GM04503 (cell line): ENCODE measurements around the gene GRID1.

Experiments
- DNase-seq: peaks from one replicate; pipeline ENCODE4 v3.0.0-alpha.2; 2012; ENCODE audit warnings: low read depth

GRID1 gene

DNA sequence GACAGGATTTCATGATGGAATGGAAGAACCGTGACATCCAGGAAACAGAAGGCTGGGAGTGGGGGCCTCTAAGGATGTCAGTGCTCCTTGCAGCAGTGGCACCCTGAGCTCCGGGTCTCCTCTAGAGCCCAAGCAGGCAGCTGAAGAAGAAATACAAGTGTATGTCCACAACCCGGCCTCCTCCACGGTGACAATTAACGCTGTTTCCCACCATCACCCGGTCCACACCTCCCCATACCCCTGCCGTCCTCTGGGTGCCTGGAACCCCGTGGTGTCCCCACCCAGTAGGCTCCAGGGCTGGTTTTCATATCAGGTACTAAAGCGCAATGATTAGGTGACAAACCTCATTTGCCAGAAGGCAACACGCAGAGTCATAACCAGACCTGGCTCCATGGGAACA, 30.3 kb downstream of the GRID1 start:
- DNase-seq = no peak

DNA sequence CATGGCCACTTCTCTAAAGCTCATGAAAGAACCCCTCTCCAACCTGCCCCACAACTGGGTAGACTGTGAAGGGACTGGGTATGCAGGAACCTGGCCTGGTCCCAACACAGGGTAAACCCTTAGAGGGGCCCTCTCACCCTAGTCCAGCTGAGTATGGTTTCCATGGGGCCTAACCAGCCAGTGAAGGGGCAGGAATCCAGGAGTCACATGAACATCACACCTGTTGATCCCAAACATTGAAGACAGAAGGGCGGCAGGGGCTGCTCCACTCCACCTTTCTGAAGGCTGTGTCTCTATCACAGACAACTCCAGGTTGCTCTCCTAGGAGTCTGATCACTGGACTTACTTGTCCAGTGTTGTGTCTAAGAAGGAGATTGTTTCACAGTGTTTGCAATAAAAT, 30.8 kb downstream of the GRID1 start:
- no peak for DNase-seq

DNA sequence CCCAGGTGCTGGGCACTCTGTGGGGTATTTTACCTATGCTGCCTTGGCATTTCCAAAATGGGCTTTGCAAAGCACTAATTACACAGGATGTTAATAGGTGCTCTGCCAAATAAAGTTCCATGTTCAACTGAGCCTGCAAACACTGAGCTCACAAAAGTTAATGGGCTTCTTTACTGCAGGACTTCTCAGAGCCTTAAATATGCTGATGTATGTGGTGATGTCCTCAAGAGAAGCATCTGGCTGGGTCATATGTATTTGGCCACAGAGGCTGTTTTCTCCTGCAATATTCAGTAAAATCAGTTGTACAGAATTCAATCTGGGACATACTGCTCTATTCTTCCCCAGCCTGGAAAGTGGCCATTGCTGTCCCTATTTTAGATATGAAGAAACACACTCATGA, 31.3 kb downstream of the GRID1 start:
- no peak for DNase-seq

DNA sequence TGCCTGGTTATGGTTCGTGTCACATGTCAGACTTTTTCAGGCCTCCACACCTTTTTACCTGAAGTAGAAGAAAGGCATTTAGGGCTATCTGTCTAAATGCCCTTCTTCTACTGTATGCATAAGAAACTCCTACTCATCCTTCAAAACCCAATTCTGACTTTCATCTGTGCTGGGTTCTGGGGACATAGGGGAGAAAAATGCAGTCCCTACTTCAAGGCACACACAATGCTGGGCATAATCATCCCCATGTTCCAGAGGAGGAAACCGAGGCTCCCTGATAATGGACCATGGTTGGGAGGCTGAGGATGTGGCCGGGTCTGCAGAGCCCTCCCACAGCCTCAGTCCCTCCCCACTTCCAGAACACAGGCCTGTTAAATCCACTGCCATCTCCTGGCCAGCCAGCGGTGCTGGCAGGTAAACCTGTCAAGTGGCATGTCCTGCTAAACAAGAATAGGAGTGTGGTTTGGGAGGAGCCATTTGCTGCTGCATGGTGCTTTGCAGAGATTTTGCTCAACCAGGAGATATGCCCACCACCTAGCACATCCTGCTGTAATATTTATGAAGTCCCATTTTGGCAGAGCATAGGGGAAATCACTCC, 32.0 kb downstream of the GRID1 start:
- DNase-seq = no peak

DNA sequence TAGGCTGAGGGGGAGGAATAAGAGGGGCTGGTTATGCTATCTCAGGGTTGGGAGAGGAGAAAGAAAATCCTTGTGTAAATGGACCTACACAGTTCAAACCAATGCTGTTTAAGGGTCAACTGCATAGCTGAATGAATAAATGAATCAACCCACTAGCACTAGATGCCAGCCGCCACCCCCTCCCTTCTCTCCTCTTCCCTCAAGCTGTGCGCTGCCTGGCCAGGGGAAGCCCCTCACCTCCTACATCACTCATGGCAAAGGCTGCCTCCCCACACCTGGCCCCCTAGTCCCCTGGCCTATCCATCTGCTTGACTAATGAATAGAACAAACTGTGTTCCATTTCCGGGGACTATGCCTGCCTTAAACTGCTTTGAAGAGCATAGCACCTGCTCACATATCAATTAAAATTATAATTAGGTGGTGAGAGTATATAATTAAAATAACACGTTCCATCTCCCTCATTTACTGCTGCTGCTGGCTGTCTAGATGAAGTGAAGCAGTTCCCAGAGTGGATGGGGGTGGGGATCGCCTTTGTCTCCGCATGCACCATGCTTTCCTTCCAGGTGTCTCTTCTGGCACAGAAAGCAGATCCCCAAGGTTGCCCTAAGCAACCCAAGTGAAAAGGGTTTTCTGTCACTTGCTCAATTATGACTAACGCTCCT, 32.6 kb downstream of the GRID1 start:
- DNase-seq = no peak

DNA sequence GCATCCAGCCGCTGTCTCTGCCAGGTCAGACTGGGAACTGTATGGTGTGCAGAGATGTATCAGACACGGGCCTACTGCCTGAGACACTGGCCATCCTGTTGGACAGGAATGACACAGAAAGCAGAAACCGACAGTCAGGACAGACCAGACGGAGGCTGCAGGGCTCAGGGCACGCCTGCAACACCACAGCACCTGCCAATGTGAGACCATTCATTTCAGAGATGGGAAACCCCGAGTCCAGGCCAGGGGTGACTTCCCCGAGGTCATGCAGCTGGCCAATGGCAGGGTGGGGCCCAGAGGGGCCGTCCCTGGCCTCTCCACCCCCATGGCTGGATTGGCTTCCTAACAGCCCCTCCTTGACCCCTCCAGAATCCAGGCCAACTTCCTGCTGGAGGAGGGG, 34.7 kb downstream of the GRID1 start:
- DNase-seq = no peak

DNA sequence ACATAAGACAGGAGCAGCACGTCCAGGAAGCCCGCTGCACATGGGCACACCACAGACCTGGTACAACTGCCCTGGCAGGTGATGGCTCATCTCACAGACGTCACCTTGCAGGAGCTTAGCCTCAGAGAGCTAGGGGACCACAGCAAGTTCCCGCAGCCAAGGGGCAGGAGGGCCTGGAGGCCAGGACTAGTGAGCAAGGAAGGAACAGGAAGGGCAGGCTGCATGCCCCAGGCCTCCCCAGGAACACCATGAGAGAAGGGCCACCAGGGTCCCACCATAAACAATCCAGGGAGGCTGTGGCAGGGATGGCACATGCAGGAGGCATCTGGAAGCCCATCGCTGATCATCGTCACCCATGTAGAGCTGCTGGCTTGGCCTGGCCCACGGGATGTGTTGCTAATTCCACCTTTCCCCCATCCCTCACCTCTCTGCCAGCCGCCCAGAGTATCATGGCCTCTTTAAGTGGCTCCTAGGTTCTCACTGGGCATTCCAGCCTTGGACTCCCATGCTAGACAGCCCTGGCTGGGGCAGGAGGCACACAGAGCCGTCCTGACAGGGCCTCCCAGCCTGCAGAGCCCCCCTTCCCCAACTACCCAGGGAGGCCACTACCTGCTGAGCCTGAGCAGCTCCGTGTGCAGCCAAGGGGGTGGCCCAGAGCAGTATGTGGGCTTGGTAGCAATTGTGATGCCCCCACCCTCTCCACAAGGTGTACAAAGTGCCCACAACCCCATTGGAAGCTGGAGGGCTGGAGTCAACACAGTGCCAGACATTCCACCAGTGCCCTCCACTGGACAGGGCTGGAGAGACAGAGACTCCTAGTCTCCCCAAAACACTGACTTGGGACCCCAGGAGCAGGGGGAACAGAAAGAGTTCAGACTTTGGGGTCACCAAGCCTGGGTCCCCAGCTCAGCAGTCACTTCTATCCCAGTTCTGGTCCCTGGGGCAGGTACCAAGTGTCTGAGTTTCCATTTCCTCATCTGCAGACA, 35.5 kb downstream of the GRID1 start:
- DNase-seq = no peak

DNA sequence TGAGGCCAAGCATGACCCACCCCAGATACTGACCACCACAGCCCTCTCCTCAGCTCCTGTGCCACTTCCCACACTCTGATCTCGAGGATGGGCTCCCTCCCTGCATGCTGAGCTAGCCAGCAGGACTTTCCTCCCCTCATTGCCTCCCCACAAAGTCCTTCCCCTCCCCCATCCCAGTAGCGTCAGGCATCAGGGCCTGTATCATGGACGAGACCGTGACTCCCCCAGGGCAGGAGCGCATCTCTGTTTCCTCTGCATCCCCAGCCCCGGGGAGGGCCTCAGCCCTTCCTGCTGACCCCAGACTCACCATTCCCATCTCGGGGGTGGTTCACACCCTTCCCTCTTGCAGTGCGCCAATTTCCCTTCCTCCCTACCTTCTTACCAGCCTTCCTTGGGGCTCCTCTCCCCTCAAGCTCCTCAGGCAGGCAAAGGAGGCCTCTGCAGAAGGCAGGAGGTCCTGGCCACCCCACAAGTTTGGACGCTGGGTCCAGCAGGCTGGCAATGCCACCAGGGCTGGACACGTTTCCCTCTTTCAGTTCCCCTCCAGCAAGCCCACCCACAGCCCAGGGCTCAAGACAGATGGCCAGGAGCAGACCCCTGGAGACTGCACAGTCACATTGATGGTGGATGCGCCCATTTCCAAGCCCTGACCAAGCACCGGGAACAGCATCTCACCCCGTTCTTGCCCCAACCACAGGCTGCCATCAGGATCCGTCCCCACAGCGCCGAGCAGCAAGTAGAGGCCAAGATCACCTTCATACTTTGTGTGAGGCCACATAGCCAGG, 36.5 kb downstream of the GRID1 start:
- DNase-seq = no peak

DNA sequence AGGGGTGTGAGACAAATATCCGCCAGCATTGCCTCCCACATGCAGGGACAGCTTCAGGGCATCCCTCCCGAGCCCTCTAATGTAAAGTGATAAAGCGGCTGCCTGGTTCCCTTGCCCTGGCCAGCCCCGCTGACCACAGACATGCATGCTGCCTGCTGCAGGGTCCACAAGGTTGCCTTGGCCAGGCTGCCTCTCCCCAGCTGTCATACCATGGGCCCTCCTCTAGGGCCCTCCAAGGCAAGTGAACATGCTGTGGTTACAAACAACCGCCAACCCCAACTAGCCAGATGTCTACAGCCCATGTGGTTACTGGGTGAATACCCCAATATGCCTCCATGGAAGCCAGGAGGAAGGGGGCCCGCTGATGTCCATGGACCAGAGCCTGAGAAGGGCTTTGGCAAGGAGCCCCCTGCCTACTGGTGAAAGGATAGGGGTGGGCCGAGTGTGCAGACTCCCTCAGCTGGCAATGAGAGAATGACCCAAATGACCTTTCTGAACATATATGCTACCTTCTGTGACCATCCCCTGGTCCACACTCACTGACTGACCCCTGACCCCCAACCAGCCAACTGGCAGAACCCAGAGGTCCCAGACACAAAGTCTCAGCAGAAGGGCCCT, 37.4 kb downstream of the GRID1 start:
- DNase-seq = no peak

DNA sequence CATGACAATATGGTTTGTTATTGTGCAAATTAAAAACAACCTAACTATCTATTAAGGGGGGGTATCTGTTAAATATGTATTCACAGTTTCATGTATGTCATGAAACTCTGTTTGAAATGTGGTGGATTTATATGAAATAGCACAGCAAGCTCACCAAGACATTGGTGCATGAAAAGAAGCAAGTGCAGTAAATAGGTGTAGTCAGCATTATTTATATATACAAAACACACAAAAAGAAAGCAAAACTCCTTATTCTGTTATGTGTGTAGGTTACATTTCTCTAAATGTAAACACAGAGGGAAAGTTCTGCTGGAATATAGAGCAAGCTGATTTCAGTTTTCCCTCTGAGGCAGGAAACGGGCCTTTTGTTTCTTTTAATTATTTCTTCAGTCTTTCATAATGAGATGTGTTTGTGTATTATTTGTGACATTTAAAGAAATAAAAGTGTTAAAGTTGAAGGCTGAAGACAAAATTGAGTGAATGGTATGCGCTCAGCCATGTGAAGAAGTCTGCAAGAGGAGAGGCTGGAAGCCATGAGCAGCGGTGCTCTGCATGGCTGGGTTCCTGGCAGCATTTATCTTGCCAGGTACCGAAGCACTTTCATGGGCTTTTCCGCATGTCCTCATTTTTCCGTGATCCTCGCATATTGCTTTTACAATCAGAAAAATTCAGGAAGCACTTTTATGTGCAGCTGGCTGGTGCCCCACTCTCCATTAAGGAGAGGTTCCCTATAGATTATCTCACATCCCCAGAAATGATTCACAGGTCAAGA, 38.5 kb downstream of the GRID1 start:
- DNase-seq = no peak

DNA sequence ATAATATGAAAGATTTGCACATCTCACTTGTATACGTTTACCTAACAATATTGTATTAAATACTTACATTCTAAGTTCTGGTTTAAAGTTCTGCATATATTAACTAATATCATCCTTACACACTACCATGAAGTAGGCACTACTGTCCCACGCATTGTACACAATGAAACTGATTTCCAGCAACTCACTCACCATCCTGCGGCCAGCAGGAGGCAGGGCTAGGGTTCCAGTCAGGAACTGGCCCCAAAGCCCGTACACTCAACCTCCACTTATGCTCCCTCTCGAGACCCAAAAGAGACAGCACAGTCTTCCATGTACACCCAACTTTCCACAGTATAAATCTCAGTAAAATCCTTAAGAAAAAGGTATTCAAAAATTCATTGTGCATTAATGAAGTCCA, 41.4 kb downstream of the GRID1 start:
- no peak for DNase-seq

DNA sequence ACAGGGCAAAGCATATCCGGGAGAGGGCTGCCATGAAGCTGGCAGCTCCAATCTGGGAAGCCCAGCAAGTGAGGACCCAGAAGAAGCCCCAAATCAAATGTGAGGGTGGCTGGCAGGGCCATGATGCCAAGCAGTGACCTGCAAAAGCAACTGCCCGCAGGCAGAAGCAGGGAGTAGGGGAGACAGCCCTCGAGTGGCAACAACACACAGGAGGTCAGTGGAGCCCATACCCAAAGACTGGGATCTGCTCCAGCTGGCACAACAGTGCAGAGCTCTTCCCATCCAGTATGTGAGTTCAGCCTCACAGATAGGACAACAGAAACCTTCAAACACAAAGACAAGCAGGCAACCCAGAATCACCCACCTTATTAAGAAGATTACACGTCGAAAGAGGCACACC, 45.0 kb downstream of the GRID1 start:
- DNase-seq = no peak

DNA sequence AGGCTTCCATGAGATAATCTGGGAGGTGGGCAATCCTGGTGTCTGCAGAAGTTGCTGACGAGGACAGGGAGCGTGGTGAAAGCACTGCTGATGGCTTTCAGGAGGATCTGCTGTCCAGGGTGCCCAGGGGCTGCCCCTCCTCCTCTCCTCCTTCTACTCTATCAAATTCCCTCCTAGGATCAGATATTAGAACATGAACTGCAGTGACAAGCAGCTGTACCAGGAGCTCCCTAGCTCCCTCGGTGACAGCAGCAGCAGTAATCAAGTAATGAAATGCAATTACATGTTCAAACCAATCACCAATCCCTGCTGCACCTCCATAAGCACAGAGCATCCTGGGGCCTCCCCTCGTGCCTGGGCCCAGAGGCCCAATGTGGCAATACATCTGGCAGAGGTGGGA, 46.9 kb downstream of the GRID1 start:
- no peak for DNase-seq

DNA sequence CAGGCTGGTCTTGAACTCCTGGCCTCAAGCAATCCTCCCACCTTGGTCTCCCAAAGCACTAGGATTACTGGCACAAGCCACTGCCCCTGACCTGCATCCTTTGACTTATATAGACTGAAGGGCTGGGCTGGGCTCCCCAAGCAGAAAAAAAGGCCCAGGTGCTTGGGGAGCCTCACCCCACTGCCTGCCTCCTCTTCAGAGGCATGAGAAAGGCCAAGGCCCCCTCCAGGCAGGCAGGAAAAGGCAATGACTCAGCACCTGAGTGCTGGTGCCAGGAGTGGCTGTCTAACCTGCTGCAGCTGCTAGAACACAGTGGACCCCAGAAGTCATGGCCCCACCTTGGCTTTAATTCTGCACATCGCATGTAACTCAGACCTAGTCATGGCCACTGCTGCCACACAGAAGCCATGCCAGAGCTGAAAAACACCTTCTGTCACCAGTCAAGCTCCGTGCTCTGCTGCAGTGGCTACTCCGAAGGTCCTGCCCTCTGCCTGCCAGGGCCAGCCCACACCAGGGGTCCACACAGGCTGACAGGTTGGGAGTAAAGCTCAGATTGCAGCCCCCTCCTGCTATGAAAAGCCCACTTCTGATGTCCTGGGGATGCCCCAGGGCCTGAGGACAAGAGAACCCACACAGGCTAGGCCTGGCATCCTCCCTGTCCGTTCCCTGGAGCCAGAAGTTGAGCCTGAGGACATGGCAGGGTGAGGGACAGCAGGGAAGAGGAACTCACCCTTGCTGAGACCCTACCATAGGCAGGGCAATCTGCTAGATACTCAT, 48.5 kb downstream of the GRID1 start:
- no peak for DNase-seq

DNA sequence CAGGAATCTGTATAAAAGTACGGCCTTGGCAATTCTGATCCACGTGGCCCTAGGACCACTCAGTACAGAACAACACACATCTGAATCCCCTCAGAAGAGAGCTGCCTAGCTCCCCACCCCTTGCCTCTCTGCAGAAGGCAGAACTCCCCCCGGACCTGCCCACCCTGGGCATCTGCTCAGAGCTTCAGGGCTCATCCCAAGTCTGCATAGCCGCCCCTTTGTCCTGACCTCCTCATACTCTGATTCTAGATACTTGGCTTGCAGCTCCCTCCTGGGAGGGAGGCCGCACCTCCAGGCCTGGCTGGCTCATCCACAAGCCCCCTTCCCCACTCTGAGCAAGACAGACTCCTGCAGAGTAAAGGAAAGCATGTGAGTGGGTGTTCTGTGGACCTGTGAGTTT, 49.6 kb downstream of the GRID1 start:
- DNase-seq = no peak

DNA sequence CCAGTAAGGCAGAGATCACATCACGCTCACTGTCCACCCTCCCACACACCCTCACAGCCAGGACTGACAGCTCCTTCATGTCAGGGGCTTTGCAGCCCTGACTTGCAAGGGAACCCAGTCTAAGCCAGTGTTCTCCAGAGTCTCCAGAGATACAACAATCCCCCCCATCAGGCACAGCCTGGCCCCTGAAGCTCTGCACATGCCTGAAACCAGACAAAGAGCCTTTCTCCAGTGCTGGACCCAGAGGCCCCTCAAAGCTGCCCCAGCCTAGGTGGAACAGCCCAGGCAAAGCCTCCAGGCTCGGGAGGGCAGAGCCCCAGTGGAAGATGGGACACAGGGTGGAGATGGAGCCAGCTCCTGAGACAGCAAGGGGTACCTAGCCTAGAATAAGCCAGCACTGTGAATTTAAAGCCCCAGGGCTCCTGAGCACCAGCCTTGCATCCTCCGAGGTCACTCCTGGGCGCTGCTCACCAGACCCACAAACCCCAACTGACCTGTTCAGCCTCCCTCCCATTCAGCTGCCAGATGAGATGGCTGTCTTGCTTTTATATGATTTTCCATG, 50.2 kb downstream of the GRID1 start:
- DNase-seq = no peak

DNA sequence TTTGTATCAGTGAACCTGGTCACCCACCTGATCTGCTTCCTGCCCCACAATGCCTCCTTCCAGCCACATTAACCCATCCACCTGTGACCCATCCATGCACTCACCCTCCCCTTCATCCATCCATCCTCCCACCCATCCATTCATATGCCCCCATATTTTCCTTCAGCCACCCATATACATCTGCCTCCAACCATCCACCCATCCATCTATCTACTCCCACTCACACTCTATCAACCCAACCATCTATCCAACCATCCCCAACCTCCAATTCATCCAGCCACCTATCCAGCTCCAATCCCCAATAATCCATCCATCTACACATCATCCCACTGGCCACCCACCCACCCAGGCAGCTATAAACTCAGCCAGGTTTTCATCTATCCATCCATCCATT, 51.0 kb downstream of the GRID1 start:
- DNase-seq = no peak

DNA sequence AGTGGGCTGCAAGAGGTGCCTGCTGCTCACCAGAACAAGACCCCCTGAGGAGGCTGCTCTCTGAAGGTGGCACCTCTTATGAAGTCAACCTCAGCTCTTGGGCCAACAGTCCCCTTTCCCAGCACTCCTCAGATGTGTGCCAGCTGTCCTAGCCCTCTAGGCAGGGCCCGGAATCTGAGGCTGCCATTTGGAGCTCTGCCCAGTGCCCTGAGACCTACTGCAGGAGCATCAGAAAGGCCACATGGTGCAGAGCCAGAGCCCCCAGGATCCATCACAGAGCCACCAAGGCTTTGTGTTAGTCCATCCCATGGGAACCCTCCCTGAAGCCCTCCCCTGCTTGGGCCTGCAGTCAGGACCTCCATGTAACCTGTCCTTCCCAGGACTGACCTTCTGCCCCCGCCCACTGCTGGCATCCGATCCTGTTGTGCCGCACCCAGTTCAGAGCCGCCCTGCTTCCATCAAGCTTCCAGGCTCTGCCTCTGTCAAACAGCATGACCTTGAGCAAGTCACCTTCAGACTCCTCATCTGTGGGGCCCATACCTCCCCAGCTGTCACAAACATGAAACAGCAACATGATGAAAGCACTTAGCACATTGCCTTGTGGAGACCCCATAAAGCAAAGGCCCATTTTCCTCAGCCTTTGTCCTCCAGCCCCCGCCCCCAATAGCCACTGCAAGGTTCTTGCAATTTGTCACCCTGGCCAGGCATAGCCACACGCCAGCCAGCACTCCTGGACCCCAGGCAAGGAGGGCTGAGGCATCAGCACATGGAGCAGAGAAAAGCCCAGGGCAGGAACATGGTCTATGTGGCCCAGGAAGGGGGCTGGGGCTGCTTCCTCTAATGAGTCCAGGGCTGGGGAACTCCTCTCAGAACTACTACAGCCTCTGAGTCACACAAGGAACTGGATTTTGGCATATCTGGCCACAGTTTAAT, 51.7 kb downstream of the GRID1 start:
- no peak for DNase-seq

DNA sequence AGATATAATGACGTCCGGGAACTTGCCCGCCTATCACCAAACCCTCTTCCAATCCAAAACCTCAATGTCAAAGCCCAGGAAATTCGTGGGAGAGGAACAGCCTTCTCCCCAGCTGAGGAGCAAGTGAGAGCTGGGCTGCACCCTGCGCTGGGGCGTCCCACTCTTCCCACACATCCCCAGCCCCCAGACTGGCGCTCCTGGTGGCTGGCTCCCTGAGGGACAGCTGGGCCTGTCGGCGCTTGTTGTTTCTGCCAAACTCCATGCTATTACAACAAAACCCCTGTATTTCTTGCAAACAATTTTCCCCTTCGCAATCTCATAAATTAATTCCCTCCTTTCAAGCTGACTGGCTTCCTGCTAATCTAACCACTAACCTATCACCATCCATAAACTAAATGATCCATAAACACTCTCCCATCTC, 53.0 kb downstream of the GRID1 start:
- no peak for DNase-seq
